ENCODE data around the gene MEN1.

MEN1 gene

GRCh38 chr11:64765291-64765850 lies 45.0 kb downstream of the MEN1 start:
- TF ChIP-seq, protein P1, sequence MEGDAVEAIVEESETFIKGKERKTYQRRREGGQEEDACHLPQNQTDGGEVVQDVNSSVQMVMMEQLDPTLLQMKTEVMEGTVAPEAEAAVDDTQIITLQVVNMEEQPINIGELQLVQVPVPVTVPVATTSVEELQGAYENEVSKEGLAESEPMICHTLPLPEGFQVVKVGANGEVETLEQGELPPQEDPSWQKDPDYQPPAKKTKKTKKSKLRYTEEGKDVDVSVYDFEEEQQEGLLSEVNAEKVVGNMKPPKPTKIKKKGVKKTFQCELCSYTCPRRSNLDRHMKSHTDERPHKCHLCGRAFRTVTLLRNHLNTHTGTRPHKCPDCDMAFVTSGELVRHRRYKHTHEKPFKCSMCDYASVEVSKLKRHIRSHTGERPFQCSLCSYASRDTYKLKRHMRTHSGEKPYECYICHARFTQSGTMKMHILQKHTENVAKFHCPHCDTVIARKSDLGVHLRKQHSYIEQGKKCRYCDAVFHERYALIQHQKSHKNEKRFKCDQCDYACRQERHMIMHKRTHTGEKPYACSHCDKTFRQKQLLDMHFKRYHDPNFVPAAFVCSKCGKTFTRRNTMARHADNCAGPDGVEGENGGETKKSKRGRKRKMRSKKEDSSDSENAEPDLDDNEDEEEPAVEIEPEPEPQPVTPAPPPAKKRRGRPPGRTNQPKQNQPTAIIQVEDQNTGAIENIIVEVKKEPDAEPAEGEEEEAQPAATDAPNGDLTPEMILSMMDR (IDR thresholded peaks at IDR 0.05; ENCODE audit: low read depth, low read length, missing control alignments): peak; percentile 20
- DNase-seq (ENCODE audit: extremely low read depth, low read depth): no peak
- no peak overlapping the region for H3K4me3 ChIP-seq (replicated peaks; ENCODE audit: low read depth, low read length)

GRCh38 chr11:64764753-64765152 lies 45.6 kb downstream of the MEN1 start:
- H3K4me3 ChIP-seq (replicated peaks; ENCODE audit: low read depth, low read length): no peak overlapping the region
- TF ChIP-seq, protein P1 (IDR thresholded peaks at IDR 0.05; ENCODE audit: low read depth, low read length, missing control alignments): no peak

GRCh38 chr11:64764040-64764611 lies 46.2 kb downstream of the MEN1 start:
- DNase-seq (ENCODE audit: extremely low read depth, low read depth): no peak
- no peak overlapping the region for H3K4me3 ChIP-seq (replicated peaks; ENCODE audit: low read depth, low read length)
- TF ChIP-seq, protein P1 (IDR thresholded peaks at IDR 0.05; ENCODE audit: low read depth, low read length, missing control alignments): no peak

More at GRCh38 chr11:64764753-64765152, 45.6 kb downstream of the MEN1 start:
- DNase-seq (ENCODE audit: extremely low read depth, low read depth): no peak

DNA sequence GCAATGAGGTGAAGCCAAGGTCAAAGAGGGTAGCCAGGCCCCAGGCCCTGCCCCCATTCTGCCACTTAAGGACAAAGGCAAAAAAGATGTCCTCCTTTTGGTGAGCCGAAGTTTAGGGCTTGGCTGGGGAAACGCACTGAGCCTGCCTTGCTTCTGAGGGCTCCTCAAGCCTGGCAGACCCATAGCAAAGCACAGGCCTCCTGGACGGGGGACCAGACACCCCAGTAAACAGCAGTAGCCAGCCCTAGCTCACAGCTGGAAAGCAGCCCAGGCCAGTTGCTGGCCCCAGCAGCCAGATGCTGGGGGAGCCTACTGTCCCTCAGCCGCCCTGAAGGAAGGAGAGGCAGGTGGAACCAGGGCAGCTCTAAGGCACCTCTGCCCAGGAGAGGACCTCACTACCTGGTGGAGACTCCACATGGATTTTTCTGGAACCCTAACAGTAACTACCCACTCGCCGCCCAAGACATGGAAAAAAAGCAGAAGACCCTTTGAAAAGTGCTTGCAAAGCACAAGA lies 46.8 kb downstream of the MEN1 start:
- TF ChIP-seq, protein P1 (IDR thresholded peaks at IDR 0.05; ENCODE audit: low read depth, low read length, missing control alignments): no peak
- DNase-seq (ENCODE audit: extremely low read depth, low read depth): no peak
- H3K4me3 ChIP-seq (replicated peaks; ENCODE audit: low read depth, low read length): no peak overlapping the region

GRCh38 chr11:64762674-64763525 lies 47.5 kb downstream of the MEN1 start:
- no peak overlapping the region for H3K4me3 ChIP-seq (replicated peaks; ENCODE audit: low read depth, low read length)
- TF ChIP-seq, protein P1 (IDR thresholded peaks at IDR 0.05; ENCODE audit: low read depth, low read length, missing control alignments): no peak
- no peak for DNase-seq (ENCODE audit: extremely low read depth, low read depth)

DNA sequence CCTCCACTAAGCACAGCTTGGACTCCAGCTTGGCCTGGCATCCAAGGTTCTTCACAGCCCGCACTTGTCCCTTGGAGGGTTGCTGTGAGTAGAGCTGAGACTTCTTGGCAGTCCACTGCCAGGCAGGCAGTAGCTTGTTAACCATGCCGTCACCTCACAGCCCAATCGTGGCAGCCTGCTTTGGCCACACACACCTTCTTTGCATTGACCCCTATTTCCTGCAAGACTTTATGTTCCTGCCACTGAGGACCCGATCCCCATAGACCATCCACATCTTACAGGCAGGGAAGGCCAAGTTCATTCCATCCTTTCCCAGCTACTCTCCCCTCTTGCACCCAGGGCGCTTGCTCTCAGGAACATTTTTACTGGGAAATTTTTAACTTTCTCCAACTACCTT lies 48.1 kb downstream of the MEN1 start:
- TF ChIP-seq, protein P1 (IDR thresholded peaks at IDR 0.05; ENCODE audit: low read depth, low read length, missing control alignments): no peak
- no peak overlapping the region for H3K4me3 ChIP-seq (replicated peaks; ENCODE audit: low read depth, low read length)
- no peak for DNase-seq (ENCODE audit: extremely low read depth, low read depth)
